Panc1 (cell line): ENCODE data around the gene RAB6A.

ENCODE experiments used
- POLR2AphosphoS5 ChIP-seq: IDR thresholded peaks from 2 replicates; pipeline ENCODE4 v1.6.1; 2012; ENCODE audit warnings: mild to moderate bottlenecking, low read depth, low read length, moderate library complexity
- TCF7L2 ChIP-seq: IDR thresholded peaks from 2 replicates; pipeline ENCODE4 v1.6.1; 2011; ENCODE audit warnings: mild to moderate bottlenecking, low read depth, low read length, inconsistent platforms
- TF ChIP-seq, protein P1 (sequence below): fragments of 450-650 bp; IDR thresholded peaks from 2 replicates; pipeline ENCODE4 v1.5.1; 2017; ENCODE audit warnings: mild to moderate bottlenecking
- TF ChIP-seq, protein P2 (sequence below), 2 experiments: IDR thresholded peaks; 2 replicates each; pipeline ENCODE4 v1.6.1; 2011 to 2012; ENCODE audit warnings: low read depth in 2 of 2, control low read depth in 1 of 2, low read length in 1 of 2, mild to moderate bottlenecking in 1 of 2, moderate library complexity in 1 of 2; ENCODE audit not compliant: insufficient read depth in 1 of 2

DNA sequence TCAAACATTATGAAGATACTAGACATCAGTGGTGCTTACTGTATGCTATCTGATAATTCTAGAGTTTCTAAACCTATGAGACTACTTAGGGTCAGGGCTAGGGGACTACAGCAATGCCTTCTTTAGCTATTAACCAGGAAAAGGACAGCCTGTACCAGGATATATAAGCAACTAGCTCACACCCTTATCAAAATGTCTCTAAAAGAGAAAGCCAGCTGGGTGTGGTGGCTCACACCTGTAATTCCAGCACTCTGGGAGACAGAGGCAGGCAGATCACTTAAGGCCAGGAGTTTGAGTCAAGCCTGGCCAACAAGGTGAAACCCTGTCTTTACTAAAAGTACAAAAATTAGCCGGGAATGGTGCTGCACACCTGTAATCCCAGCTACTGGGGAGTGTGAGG lies 55.8 kb downstream of the RAB6A start:
- TF ChIP-seq, protein P1, sequence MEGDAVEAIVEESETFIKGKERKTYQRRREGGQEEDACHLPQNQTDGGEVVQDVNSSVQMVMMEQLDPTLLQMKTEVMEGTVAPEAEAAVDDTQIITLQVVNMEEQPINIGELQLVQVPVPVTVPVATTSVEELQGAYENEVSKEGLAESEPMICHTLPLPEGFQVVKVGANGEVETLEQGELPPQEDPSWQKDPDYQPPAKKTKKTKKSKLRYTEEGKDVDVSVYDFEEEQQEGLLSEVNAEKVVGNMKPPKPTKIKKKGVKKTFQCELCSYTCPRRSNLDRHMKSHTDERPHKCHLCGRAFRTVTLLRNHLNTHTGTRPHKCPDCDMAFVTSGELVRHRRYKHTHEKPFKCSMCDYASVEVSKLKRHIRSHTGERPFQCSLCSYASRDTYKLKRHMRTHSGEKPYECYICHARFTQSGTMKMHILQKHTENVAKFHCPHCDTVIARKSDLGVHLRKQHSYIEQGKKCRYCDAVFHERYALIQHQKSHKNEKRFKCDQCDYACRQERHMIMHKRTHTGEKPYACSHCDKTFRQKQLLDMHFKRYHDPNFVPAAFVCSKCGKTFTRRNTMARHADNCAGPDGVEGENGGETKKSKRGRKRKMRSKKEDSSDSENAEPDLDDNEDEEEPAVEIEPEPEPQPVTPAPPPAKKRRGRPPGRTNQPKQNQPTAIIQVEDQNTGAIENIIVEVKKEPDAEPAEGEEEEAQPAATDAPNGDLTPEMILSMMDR = no peak
- TF ChIP-seq, protein P2, sequence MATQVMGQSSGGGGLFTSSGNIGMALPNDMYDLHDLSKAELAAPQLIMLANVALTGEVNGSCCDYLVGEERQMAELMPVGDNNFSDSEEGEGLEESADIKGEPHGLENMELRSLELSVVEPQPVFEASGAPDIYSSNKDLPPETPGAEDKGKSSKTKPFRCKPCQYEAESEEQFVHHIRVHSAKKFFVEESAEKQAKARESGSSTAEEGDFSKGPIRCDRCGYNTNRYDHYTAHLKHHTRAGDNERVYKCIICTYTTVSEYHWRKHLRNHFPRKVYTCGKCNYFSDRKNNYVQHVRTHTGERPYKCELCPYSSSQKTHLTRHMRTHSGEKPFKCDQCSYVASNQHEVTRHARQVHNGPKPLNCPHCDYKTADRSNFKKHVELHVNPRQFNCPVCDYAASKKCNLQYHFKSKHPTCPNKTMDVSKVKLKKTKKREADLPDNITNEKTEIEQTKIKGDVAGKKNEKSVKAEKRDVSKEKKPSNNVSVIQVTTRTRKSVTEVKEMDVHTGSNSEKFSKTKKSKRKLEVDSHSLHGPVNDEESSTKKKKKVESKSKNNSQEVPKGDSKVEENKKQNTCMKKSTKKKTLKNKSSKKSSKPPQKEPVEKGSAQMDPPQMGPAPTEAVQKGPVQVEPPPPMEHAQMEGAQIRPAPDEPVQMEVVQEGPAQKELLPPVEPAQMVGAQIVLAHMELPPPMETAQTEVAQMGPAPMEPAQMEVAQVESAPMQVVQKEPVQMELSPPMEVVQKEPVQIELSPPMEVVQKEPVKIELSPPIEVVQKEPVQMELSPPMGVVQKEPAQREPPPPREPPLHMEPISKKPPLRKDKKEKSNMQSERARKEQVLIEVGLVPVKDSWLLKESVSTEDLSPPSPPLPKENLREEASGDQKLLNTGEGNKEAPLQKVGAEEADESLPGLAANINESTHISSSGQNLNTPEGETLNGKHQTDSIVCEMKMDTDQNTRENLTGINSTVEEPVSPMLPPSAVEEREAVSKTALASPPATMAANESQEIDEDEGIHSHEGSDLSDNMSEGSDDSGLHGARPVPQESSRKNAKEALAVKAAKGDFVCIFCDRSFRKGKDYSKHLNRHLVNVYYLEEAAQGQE (IDR thresholded peaks at IDR 0.05; ENCODE audit: insufficient read depth in 1 of 2, low read depth in 2 of 2, low read length in 1 of 2) = no peak
- TF ChIP-seq POLR2AphosphoS5 (no peak), TCF7L2 (no peak)
